DMS153 (cell line): ENCODE measurements around the gene TMEM69.
"Not testable (repeated sequence)": the region's sequence is repeated elsewhere in the genome, so short reads cannot be mapped to it uniquely, and the experiment has no call there.

Experiments
- DNase-seq: peaks from one replicate; lab custom pipeline; 2025; lab: John Stamatoyannopoulos, UW

Gene TMEM69

GRCh38 chr1:45730780-45731319, 42.9 kb downstream of the TMEM69 start:
- no peak for DNase-seq

- no peak for DNase-seq
Measured at GRCh38 chr1:45739137-45739536, 51.2 kb downstream of the TMEM69 start.

GRCh38 chr1:45739641-45740156, 51.7 kb downstream of the TMEM69 start:
- DNase-seq: not testable (repeated sequence)
